ENCODE results near the gene FBXO11. TPM values are rescaled to one million over a fixed set of nuclear protein-coding genes. Genes with fewer than 3 reads are reported as not detected.

The FBXO11 gene
- total RNA-seq (10 to 100 TPM; 30.0 to 46.8 TPM), polyA plus RNA-seq (1 to 10 TPM; 9.2 to 9.4 TPM)

DNA sequence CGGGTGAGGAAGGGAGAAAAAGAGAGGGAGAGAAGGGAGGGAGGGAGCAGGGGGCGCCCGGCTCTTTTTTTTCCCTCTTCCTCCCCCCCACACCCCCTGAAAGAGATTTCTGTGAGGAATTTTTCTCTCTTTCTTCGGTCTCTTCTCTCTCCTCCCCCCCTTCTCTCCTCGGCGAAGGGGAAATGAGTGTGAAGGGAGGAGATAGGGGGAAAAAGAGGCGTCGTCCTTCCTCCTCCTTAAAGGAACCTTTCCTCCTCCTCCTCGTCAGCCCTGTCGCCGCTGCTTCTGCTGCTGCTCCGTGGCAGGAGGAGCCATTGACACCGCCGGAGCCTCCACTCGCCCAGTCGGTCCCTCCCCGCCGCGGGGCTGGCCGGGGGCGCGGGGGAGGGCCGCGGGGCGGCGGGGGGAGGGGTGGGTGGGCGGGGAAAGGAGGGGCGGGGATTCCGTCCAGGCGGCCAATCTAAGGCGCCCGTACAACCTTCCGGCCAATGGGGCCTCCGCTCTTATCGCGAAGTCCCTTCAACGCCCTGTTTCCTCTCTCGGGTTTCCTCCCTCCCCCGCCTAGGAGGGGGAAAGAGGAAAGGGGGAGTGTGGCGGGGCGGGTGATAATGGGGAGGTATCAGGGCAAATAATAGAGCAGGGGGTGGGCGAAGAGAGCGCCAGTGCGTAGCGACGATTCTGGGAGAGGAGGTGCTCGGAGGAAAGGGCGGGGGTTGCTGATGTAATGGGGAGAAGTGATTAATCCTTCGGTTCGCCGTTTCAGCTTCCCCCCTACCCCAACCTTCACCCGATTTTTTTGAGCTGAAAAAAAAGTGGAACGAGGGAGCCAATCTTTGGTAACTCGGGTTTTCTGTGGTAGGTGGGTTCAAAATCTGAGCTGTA, at the start of gene FBXO11:
TSS of gene FBXO11 (minus strand) at position 342 of the 882 bp plus-strand sequence. CDS start 778 bp downstream, outside the sequence.
- Histone ChIP-seq H3K4me1 (ENCODE audit: control insufficient read depth in 4 of 4, insufficient read depth in 4 of 4, low read length in 3 of 4) (peaks cover 0 to 15% (median 3%) of the 10 kb centered on the region in 4 donors), H3K9ac (ENCODE audit: low read depth in 1 of 2, low read length in 2 of 2) (peak within 1 kb of the TSS; percentile 83 to 92), H3K36me3 (ENCODE audit: control insufficient read depth in 4 of 4, insufficient read depth in 3 of 4, low read depth in 1 of 4, low read length in 3 of 4) (no peaks in the 10 kb centered on the region), H3K27me3 (ENCODE audit: control insufficient read depth in 4 of 4, insufficient read depth in 4 of 4, low read length in 3 of 4) (no peaks in the 10 kb centered on the region), H3K27ac (ENCODE audit: low read depth in 1 of 2, low read length in 2 of 2) (peak within 1 kb of the TSS; percentile 95 to 98), H3K4me3 (ENCODE audit: low read depth in 1 of 3, low read length in 3 of 3) (peak within 1 kb of the TSS; percentile 76 to 100 (median 89)), H3K9me3 (ENCODE audit: control insufficient read depth in 4 of 4, low read length in 3 of 4) (no peaks in the 10 kb centered on the region)
- under 1% methylated on average over 54 of the region's 54 CpGs for WGBS
- TF ChIP-seq, protein P1, sequence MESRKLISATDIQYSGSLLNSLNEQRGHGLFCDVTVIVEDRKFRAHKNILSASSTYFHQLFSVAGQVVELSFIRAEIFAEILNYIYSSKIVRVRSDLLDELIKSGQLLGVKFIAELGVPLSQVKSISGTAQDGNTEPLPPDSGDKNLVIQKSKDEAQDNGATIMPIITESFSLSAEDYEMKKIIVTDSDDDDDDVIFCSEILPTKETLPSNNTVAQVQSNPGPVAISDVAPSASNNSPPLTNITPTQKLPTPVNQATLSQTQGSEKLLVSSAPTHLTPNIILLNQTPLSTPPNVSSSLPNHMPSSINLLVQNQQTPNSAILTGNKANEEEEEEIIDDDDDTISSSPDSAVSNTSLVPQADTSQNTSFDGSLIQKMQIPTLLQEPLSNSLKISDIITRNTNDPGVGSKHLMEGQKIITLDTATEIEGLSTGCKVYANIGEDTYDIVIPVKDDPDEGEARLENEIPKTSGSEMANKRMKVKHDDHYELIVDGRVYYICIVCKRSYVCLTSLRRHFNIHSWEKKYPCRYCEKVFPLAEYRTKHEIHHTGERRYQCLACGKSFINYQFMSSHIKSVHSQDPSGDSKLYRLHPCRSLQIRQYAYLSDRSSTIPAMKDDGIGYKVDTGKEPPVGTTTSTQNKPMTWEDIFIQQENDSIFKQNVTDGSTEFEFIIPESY (IDR thresholded peaks at IDR 0.05) = no peak
- TF ChIP-seq HNF4G (IDR thresholded peaks at IDR 0.05) = peak; percentile 13
- TF ChIP-seq RAD21 (IDR thresholded peaks at IDR 0.05) = peak; percentile 74 to 76
- TF ChIP-seq HNF4A (conservative IDR thresholded peaks at IDR 0.05) = peak; percentile 45 to 63
- TF ChIP-seq TAF1 (conservative IDR thresholded peaks at IDR 0.05) = peak; percentile 90
- TF ChIP-seq EGR1 (IDR thresholded peaks at IDR 0.05; ENCODE audit: low read depth in 2 of 2) = peak in 1 of 2 donors; percentile 64
- TF ChIP-seq GABPA (IDR thresholded peaks at IDR 0.05 in 1 of 2, conservative IDR thresholded peaks at IDR 0.05 in 1 of 2) = peak; percentile 50 to 70
- no peak for TF ChIP-seq FOXA1 (IDR thresholded peaks at IDR 0.05)
- TF ChIP-seq YY1 (IDR thresholded peaks at IDR 0.05) = peak; percentile 95
- TF ChIP-seq, protein P2, sequence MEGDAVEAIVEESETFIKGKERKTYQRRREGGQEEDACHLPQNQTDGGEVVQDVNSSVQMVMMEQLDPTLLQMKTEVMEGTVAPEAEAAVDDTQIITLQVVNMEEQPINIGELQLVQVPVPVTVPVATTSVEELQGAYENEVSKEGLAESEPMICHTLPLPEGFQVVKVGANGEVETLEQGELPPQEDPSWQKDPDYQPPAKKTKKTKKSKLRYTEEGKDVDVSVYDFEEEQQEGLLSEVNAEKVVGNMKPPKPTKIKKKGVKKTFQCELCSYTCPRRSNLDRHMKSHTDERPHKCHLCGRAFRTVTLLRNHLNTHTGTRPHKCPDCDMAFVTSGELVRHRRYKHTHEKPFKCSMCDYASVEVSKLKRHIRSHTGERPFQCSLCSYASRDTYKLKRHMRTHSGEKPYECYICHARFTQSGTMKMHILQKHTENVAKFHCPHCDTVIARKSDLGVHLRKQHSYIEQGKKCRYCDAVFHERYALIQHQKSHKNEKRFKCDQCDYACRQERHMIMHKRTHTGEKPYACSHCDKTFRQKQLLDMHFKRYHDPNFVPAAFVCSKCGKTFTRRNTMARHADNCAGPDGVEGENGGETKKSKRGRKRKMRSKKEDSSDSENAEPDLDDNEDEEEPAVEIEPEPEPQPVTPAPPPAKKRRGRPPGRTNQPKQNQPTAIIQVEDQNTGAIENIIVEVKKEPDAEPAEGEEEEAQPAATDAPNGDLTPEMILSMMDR (IDR thresholded peaks at IDR 0.05; ENCODE audit: low read depth, low read length, missing input control) = peak; percentile 54
- TF ChIP-seq, protein P3, sequence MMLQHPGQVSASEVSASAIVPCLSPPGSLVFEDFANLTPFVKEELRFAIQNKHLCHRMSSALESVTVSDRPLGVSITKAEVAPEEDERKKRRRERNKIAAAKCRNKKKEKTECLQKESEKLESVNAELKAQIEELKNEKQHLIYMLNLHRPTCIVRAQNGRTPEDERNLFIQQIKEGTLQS (IDR thresholded peaks at IDR 0.05) = peak; percentile 83
- no peak for TF ChIP-seq NR2F2 (IDR thresholded peaks at IDR 0.05)
- TF ChIP-seq, protein P4, sequence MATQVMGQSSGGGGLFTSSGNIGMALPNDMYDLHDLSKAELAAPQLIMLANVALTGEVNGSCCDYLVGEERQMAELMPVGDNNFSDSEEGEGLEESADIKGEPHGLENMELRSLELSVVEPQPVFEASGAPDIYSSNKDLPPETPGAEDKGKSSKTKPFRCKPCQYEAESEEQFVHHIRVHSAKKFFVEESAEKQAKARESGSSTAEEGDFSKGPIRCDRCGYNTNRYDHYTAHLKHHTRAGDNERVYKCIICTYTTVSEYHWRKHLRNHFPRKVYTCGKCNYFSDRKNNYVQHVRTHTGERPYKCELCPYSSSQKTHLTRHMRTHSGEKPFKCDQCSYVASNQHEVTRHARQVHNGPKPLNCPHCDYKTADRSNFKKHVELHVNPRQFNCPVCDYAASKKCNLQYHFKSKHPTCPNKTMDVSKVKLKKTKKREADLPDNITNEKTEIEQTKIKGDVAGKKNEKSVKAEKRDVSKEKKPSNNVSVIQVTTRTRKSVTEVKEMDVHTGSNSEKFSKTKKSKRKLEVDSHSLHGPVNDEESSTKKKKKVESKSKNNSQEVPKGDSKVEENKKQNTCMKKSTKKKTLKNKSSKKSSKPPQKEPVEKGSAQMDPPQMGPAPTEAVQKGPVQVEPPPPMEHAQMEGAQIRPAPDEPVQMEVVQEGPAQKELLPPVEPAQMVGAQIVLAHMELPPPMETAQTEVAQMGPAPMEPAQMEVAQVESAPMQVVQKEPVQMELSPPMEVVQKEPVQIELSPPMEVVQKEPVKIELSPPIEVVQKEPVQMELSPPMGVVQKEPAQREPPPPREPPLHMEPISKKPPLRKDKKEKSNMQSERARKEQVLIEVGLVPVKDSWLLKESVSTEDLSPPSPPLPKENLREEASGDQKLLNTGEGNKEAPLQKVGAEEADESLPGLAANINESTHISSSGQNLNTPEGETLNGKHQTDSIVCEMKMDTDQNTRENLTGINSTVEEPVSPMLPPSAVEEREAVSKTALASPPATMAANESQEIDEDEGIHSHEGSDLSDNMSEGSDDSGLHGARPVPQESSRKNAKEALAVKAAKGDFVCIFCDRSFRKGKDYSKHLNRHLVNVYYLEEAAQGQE (IDR thresholded peaks at IDR 0.05) = peak; percentile 81
- TF ChIP-seq FOXA2 (IDR thresholded peaks at IDR 0.05) = no peak
- TF ChIP-seq JUND (IDR thresholded peaks at IDR 0.05) = no peak
- TF ChIP-seq, protein P5, sequence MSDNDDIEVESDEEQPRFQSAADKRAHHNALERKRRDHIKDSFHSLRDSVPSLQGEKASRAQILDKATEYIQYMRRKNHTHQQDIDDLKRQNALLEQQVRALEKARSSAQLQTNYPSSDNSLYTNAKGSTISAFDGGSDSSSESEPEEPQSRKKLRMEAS (IDR thresholded peaks at IDR 0.05) = no peak
- peak; percentile 87 for TF ChIP-seq SP1 (IDR thresholded peaks at IDR 0.05)
- TF ChIP-seq RXRA (IDR thresholded peaks at IDR 0.05) = peak; percentile 50 to 75
- peak; percentile 95 for DNase-seq (ENCODE audit: low spot score)

All from liver (tissue), 9 donors.